Heart right ventricle (tissue), 16 donors: ENCODE data around the gene PAF1. TPM values are rescaled to one million over a fixed set of nuclear protein-coding genes. Genes with fewer than 3 reads are reported as not detected.

Experiments used
- ATAC-seq, 8 donors: fragments of 200-7000 bp; cut with Tn5 transposase; one replicate each; pipeline ENCODE4 v1.9.1; 2020; ENCODE audit warnings: mild to moderate bottlenecking in 8 of 8, moderate library complexity in 8 of 8, moderate number of reproducible peaks in 1 of 8
- DNase-seq, 2 donors: peaks; one replicate each; pipeline ENCODE4 v3.0.0-alpha.2; 2020
- H3K27ac ChIP-seq, 10 donors: fragments of 200-600 bp; sonication (generic) in 2 of 10; one replicate each; pipeline versions ENCODE4 v1.5.0 to v1.8.0; 2020 to 2022; ENCODE audit warnings: mild to moderate bottlenecking in 3 of 10
- H3K27me3 ChIP-seq, 7 donors: fragments of 200-600 bp; one replicate each; pipeline ENCODE4 v1.8.0; 2021 to 2022; ENCODE audit warnings: mild to moderate bottlenecking in 2 of 7
- H3K36me3 ChIP-seq, 9 donors: fragments of 200-600 bp; sonication (generic) in 1 of 9; one replicate each; pipeline versions ENCODE4 v1.5.0 to v1.8.0; 2020 to 2022; ENCODE audit warnings: mild to moderate bottlenecking in 2 of 9
- H3K4me1 ChIP-seq, 9 donors: fragments of 200-600 bp; sonication (generic) in 1 of 9; one replicate each; pipeline versions ENCODE4 v1.5.0 to v1.8.0; 2020 to 2022; ENCODE audit warnings: mild to moderate bottlenecking in 4 of 9
- H3K4me3 ChIP-seq, 10 donors: fragments of 200-600 bp; sonication (generic) in 2 of 10; one replicate each; pipeline versions ENCODE4 v1.5.0 to v1.8.0; 2020 to 2022; ENCODE audit warnings: mild to moderate bottlenecking in 7 of 10, moderate library complexity in 2 of 10
- H3K9me3 ChIP-seq, 11 donors: fragments of 200-600 bp in 10 of 11; sonication (generic) in 2 of 11; one replicate each; pipeline versions ENCODE4 v1.5.0 to v1.8.0; 2013 to 2022; ENCODE audit warnings: mild to moderate bottlenecking in 2 of 11, control low read depth in 1 of 11, moderate library complexity in 1 of 11
- CTCF ChIP-seq, 9 donors: fragments of 200-600 bp; sonication (generic) in 2 of 9; IDR thresholded peaks; one replicate each; pipeline versions ENCODE4 v1.5.0 to v1.8.0; 2021 to 2022; ENCODE audit warnings: antibody characterized with exemption in 9 of 9, mild to moderate bottlenecking in 5 of 9, moderate library complexity in 1 of 9
- WGBS, 2 donors: extraction: QIAGEN DNeasy Blood & Tissue Kit; methylation state at CpG; one replicate each; pipeline ENCODE4 v1.1.7; 2013; ENCODE audit warnings: inconsistent platforms in 1 of 2; 5-methylcytosine and 5-hydroxymethylcytosine counted together
- intact Hi-C, 10 donors: fragments of 100-400 bp; cut with DNase I; formaldehyde crosslinking; loops; one replicate each; pipeline versions ENCODE4 v1.11.1 to v1.14.2; 2022
- polyA plus RNA-seq, 2 donors: library from polyadenylated mRNA; stranded (reverse); fragments of 200-250 nt; gene quantifications; one replicate each; pipeline ENCODE4 v1.2.3, GENCODE V29; 2013
- total RNA-seq, 10 donors: library from RNA; stranded (reverse); fragmentation: NEBNext Ultra II Directional in 3 of 10; extraction: Animal tissue kit (Norgen Biotek cat#: 25700) in 3 of 10; gene quantifications; one replicate each; pipeline versions ENCODE4 v1.2.1 to v1.2.4, GENCODE V29; 2021 to 2023
- donor health status: Arrhythmogenic right ventricular cardiomyopathy.
- donor health status: ischemic (EF 13 %, LVEDD 7.1; RV severe dilation, severe dysfunction).
- donor health status: healthy with polysubstance abuse.
- donor health status: DM: no; HTN: yes; CAD: no.
- donor health status: DM: no; HTN: no; CAD: no.
- donor health status: ischemic (EF 25% LVEDD 6.9; RV normal size, moderate dysfunction).
- donor health status: ischemic (EF 25% LVEDD 5.7; RV mildly dilated, moderate dysfunction).
- donor health status: healthy.
- donor health status: DM: yes; HTN: yes; CAD: no.
- donor health status: Ischemic cardiomyopathy.
- donor health status: ischemic (EF 35%, LVEDD 5.7; RV mildly dilated, moderate dysfunction).
- donor health status: nonischemic (EF 11% LVEDD 7.7; RV severe dilation, severe dysfunction).
- donor health status: DM: yes; HTN: yes; CAD: no.
- donor health status: PGD.
- donor health status: ischemic (EF 29% LVEDD 5.4; RV normal size, mild dysfunction).
- donor health status: nonischemic (EF 23%, LVEDD 6.1; RV moderate dilation, normal function).

PAF1 gene
- total and polyA plus RNA-seq, 12 donors = 24.1 to 48.2 (median 38.8) TPM

GRCh38 chr19:39435499-39436349, 44.8 kb upstream of the PAF1 start, which contains the start of gene RPS16:
TSS of gene RPS16 (minus strand) at chr19:39435949. CDS start at chr19:39435895, 54 bp downstream.
- H3K27me3 ChIP-seq = peaks cover 0 to 6% (median 0%) of the 10 kb centered on the region in 7 donors
- 0% methylated on average over 61 of the region's 61 CpGs for WGBS, 2 donors
- H3K27ac ChIP-seq = peak within 1 kb of the TSS; percentile 59 to 96 (median 88)
- H3K9me3 ChIP-seq = no peaks in the 10 kb centered on the region
- peak in 2 of 9 donors; percentile 9 to 18 for TF ChIP-seq CTCF (IDR thresholded peaks at IDR 0.05)
- peak; percentile 98 to 100 (median 99) for ATAC-seq
- H3K4me3 ChIP-seq = peak within 1 kb of the TSS; percentile 78 to 99 (median 84)
- DNase-seq = peak; percentile 99
- H3K36me3 ChIP-seq = peaks cover 0 to 34% (median 26%) of the 10 kb centered on the region in 9 donors
- intact Hi-C loops = no loop called here
- peaks cover 10 to 45% (median 27%) of the 10 kb centered on the region in 9 donors for H3K4me1 ChIP-seq

GRCh38 chr19:39434123-39435076, 43.5 kb upstream of the PAF1 start:
- H3K27ac ChIP-seq = peak overlapping the region in 6 of 10 donors; percentile 84 to 96 (median 90)
- H3K36me3 ChIP-seq = peaks cover 0 to 34% (median 26%) of the 10 kb centered on the region in 9 donors
- TF ChIP-seq CTCF (IDR thresholded peaks at IDR 0.05) = no peak
- no peaks in the 10 kb centered on the region for H3K9me3 ChIP-seq
- DNase-seq (no peak), ATAC-seq (no peak)
- H3K4me3 ChIP-seq = peak overlapping the region in 9 of 10 donors; percentile 78 to 99 (median 86)
- peaks cover 10 to 49% (median 29%) of the 10 kb centered on the region in 9 donors for H3K4me1 ChIP-seq
- H3K27me3 ChIP-seq = peaks cover 0 to 6% (median 0%) of the 10 kb centered on the region in 7 donors
- 58 to 64% methylated on average over 10 of the region's 10 CpGs for whole genome bisulfite sequencing, 2 donors
- intact Hi-C loops = no loop called here

- 97% methylated on average over 8 of the region's 8 CpGs for WGBS, 2 donors
- peaks cover 14 to 58% (median 38%) of the 10 kb centered on the region in 9 donors for H3K4me1 ChIP-seq
- peak overlapping the region in 2 of 10 donors; percentile 12 to 99 for H3K4me3 ChIP-seq
Observed at GRCh38 chr19:39433480-39434079, 42.7 kb upstream of the PAF1 start.

More at GRCh38 chr19:39433480-39434079, 42.7 kb upstream of the PAF1 start:
- intact Hi-C loops = loop anchor here in 1 of 10 donors (2.0 kb wide), 1 partner anchor 19 kb away; no protein-coding TSS in a partner anchor
- Histone ChIP-seq H3K9me3 (no peaks in the 10 kb centered on the region), H3K27me3 (peaks cover 0 to 6% (median 0%) of the 10 kb centered on the region in 7 donors), H3K36me3 (peaks cover 0 to 34% (median 26%) of the 10 kb centered on the region in 9 donors), H3K27ac (peak overlapping the region in 3 of 10 donors; percentile 26 to 96 (median 84))
- no peak for DNase-seq
- TF ChIP-seq CTCF (IDR thresholded peaks at IDR 0.05) = no peak
- no peak for ATAC-seq
